HepG2 (cell line): Measurements from ENCODE around the gene VAPA. TPM values are rescaled to one million over a fixed set of nuclear protein-coding genes. Genes with fewer than 3 reads are reported as not detected.
A peak's percentile ranks its signal among the peaks of the same experiment; 100 is the strongest.

ENCODE experiments used
- CREBL2 ChIP-seq: sonication (generic); formaldehyde crosslinking; IDR thresholded peaks from 2 replicates; pipeline ENCODE4 v1.8.1; 2023; ENCODE audit warnings: missing genetic modification reagents, mild to moderate bottlenecking, borderline replicate concordance
- ERF ChIP-seq: IDR thresholded peaks from 2 replicates; pipeline ENCODE4 v1.6.1; 2018; ENCODE audit warnings: missing biosample characterization, missing genetic modification reagents
- HHEX ChIP-seq: IDR thresholded peaks from 2 replicates; pipeline ENCODE4 v1.6.1; 2016; ENCODE audit warnings: control low read depth
- MIXL1 ChIP-seq: IDR thresholded peaks from 2 replicates; pipeline ENCODE4 v1.6.1; 2016
- PHF21A ChIP-seq: sonication (generic); formaldehyde crosslinking; IDR thresholded peaks from 2 replicates; pipeline ENCODE4 v1.5.0; 2020; ENCODE audit warnings: mild to moderate bottlenecking, missing genetic modification reagents
- RXRB ChIP-seq: IDR thresholded peaks from 2 replicates; pipeline ENCODE4 v1.6.1; 2016; ENCODE audit warnings: borderline replicate concordance, missing genetic modification reagents, missing compliant biosample characterization
- SIX4 ChIP-seq: sonication (generic); formaldehyde crosslinking; IDR thresholded peaks from 2 replicates; pipeline ENCODE4 v1.4.0; 2020; ENCODE audit warnings: missing genetic modification reagents
- SOX13 ChIP-seq, 3 experiments: fragments of 450-650 bp in 1 of 3; sonication (generic) in 1 of 3; formaldehyde crosslinking in 1 of 3; IDR thresholded peaks in 2 of 3; conservative IDR thresholded peaks in 1 of 3; 2 replicates each; pipeline versions ENCODE4 v1.5.0 to v1.6.1; 2016 to 2020; ENCODE audit warnings: antibody characterized with exemption in 1 of 3, mild to moderate bottlenecking in 1 of 3, missing compliant biosample characterization in 1 of 3, missing genetic modification reagents in 1 of 3, moderate library complexity in 1 of 3
- ZNF124 ChIP-seq: sonication (generic); formaldehyde crosslinking; IDR thresholded peaks from 2 replicates; pipeline ENCODE4 v1.4.0; 2020; ENCODE audit warnings: missing genetic modification reagents
- ZNF224 ChIP-seq: sonication (generic); formaldehyde crosslinking; IDR thresholded peaks from 2 replicates; pipeline ENCODE4 v1.5.0; 2020; ENCODE audit warnings: mild to moderate bottlenecking, missing genetic modification reagents
- ZNF280D ChIP-seq: sonication (generic); formaldehyde crosslinking; IDR thresholded peaks from 2 replicates; pipeline ENCODE4 v1.5.1; 2020; ENCODE audit warnings: mild to moderate bottlenecking, missing genetic modification reagents
- ZNF615 ChIP-seq: sonication (generic); formaldehyde crosslinking; IDR thresholded peaks from 2 replicates; pipeline ENCODE4 v1.5.0; 2020; ENCODE audit warnings: mild to moderate bottlenecking, missing genetic modification reagents, borderline replicate concordance
- ZNF816 ChIP-seq: sonication (generic); formaldehyde crosslinking; IDR thresholded peaks from 2 replicates; pipeline ENCODE4 v1.8.0; 2022; ENCODE audit warnings: missing genetic modification reagents, mild to moderate bottlenecking, borderline replicate concordance
- ZSCAN30 ChIP-seq: sonication (generic); formaldehyde crosslinking; IDR thresholded peaks from 2 replicates; pipeline ENCODE4 v1.5.0; 2020; ENCODE audit warnings: mild to moderate bottlenecking, missing genetic modification reagents
- polyA plus RNA-seq, 8 experiments: library from polyadenylated mRNA; depleted of rRNA in 3 of 8; stranded (reverse) in 7 of 8; unstranded in 1 of 8; fragments of >200 nt; fragmentation: Illumina TruSeq in 4 of 8; extraction: Trizol in 4 of 8; gene quantifications; 2 replicates each; pipeline versions ENCODE4 v1.2.1 to v1.2.3, GENCODE V29; 2011 to 2016; ENCODE audit warnings: low read depth in 4 of 8, missing spikeins in 1 of 8, mixed read lengths in 1 of 8; ENCODE audit not compliant: insufficient read depth in 1 of 8
- total RNA-seq, 5 experiments: library from RNA; depleted of rRNA; stranded (reverse); fragments of >200 nt; fragmentation: Illumina TruSeq; extraction: Trizol; gene quantifications; 2 replicates each; pipeline ENCODE4 v1.2.3, GENCODE V29; 2016; ENCODE audit warnings: low read depth in 1 of 5
- TF ChIP-seq, protein P1 (sequence below): sonication (generic); formaldehyde crosslinking; IDR thresholded peaks from 2 replicates; pipeline ENCODE4 v1.4.0; 2020; ENCODE audit warnings: missing genetic modification reagents, borderline replicate concordance
- TF ChIP-seq, protein P2 (sequence below), 2 experiments: sonication (generic) in 1 of 2; formaldehyde crosslinking in 1 of 2; IDR thresholded peaks; 2 replicates each; pipeline versions ENCODE4 v1.5.1 to v1.6.1; 2011 to 2020; ENCODE audit warnings: borderline replicate concordance in 1 of 2, low read depth in 1 of 2, low read length in 1 of 2, mild to moderate bottlenecking in 1 of 2, missing genetic modification reagents in 1 of 2, moderate library complexity in 1 of 2
- TF ChIP-seq, protein P3 (sequence below): sonication (generic); formaldehyde crosslinking; IDR thresholded peaks from 2 replicates; pipeline ENCODE4 v1.8.0; 2022; ENCODE audit warnings: missing genetic modification reagents, mild to moderate bottlenecking, inconsistent platforms, borderline replicate concordance

The VAPA gene
- total and polyA plus RNA-seq, 2 of the 13 experiments (the other 11 are each of a cell fraction or from before 2014, with no cell fraction given): 167 to 294 TPM

- TF ChIP-seq, protein P1, sequence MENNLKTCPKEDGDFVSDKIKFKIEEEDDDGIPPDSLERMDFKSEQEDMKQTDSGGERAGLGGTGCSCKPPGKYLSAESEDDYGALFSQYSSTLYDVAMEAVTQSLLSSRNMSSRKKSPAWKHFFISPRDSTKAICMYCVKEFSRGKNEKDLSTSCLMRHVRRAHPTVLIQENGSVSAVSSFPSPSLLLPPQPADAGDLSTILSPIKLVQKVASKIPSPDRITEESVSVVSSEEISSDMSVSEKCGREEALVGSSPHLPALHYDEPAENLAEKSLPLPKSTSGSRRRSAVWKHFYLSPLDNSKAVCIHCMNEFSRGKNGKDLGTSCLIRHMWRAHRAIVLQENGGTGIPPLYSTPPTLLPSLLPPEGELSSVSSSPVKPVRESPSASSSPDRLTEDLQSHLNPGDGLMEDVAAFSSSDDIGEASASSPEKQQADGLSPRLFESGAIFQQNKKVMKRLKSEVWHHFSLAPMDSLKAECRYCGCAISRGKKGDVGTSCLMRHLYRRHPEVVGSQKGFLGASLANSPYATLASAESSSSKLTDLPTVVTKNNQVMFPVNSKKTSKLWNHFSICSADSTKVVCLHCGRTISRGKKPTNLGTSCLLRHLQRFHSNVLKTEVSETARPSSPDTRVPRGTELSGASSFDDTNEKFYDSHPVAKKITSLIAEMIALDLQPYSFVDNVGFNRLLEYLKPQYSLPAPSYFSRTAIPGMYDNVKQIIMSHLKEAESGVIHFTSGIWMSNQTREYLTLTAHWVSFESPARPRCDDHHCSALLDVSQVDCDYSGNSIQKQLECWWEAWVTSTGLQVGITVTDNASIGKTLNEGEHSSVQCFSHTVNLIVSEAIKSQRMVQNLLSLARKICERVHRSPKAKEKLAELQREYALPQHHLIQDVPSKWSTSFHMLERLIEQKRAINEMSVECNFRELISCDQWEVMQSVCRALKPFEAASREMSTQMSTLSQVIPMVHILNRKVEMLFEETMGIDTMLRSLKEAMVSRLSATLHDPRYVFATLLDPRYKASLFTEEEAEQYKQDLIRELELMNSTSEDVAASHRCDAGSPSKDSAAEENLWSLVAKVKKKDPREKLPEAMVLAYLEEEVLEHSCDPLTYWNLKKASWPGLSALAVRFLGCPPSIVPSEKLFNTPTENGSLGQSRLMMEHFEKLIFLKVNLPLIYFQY (CRISPR knock-in tag): no peak
- 0 out of 2 replicates have a peak, but pooled peaks have one; percentile 40 for TF ChIP-seq ERF (CRISPR knock-in tag)
- peak; percentile 95 for TF ChIP-seq ZNF124 (CRISPR knock-in tag)
- no peak for TF ChIP-seq CREBL2 (CRISPR knock-in tag)
- no peak for TF ChIP-seq ZNF816 (CRISPR knock-in tag)
- TF ChIP-seq ZNF280D (CRISPR knock-in tag): peak; percentile 62; the same call in 1 of the 2 replicates
- TF ChIP-seq, protein P2, sequence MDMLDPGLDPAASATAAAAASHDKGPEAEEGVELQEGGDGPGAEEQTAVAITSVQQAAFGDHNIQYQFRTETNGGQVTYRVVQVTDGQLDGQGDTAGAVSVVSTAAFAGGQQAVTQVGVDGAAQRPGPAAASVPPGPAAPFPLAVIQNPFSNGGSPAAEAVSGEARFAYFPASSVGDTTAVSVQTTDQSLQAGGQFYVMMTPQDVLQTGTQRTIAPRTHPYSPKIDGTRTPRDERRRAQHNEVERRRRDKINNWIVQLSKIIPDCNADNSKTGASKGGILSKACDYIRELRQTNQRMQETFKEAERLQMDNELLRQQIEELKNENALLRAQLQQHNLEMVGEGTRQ (IDR thresholded peaks at IDR 0.05; ENCODE audit: low read depth, low read length): no peak
- TF ChIP-seq, protein P2 (CRISPR knock-in tag; IDR thresholded peaks at IDR 0.05; ENCODE audit: borderline replicate concordance): no peak
- TF ChIP-seq SOX13 (IDR thresholded peaks at IDR 0.05): no peak
- peak in 1 of 2 experiments; percentile 86; a peak in 2 of 4 replicates for TF ChIP-seq SOX13 (CRISPR knock-in tag; conservative IDR thresholded peaks at IDR 0.05 in 1 of 2, IDR thresholded peaks at IDR 0.05 in 1 of 2)
- TF ChIP-seq RXRB (CRISPR knock-in tag): peak; percentile 92
- TF ChIP-seq HHEX (CRISPR knock-in tag): no peak
- TF ChIP-seq PHF21A (CRISPR knock-in tag): peak; percentile 65
- TF ChIP-seq, protein P3, sequence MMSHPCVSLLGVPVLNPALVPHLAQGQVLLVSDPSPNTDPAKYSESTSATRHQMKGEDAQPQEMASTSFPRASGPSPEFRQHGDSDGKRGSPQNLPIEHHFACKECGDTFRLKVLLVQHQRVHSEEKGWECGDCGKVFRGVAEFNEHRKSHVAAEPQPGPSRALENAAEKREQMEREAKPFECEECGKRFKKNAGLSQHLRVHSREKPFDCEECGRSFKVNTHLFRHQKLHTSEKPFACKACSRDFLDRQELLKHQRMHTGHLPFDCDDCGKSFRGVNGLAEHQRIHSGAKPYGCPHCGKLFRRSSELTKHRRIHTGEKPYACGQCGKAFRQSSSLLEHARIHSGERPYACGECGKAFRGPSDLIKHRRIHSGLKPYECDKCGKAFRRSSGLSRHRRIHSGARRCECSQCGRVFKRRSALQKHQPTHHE (CRISPR knock-in tag): no peak
- no peak for TF ChIP-seq ZSCAN30 (CRISPR knock-in tag)
- peak; percentile 58; the same call in 1 of the 2 replicates for TF ChIP-seq SIX4 (CRISPR knock-in tag)
- no peak for TF ChIP-seq ZNF224
- 0 out of 2 replicates have a peak, but pooled peaks have one; percentile 36 for TF ChIP-seq ZNF615 (CRISPR knock-in tag)
- TF ChIP-seq MIXL1 (CRISPR knock-in tag): peak; percentile 61
These were observed 43.9 kb upstream of the VAPA start (continued) for GRCh38 chr18:9869715-9870430.
